MCF 10A (cell line): ENCODE data around the gene CYP26C1. TPM values are rescaled to one million over a fixed set of nuclear protein-coding genes. Genes with fewer than 3 reads are reported as not detected.

Experiments
- BruUV-seq: library from RNA; stranded (reverse); fragments of 400-500 nt; replicated peaks from 2 replicates; lab custom pipeline; 2021; lab: Mats Ljungman, UMichigan
- CTCF ChIA-PET: fragments of 300-600 bp; sonication (Branson Sonifier 250); formaldehyde crosslinking; extraction: SDS; loops from one replicate; lab custom pipeline; 2021; ENCODE audit warnings: antibody characterized with exemption, inconsistent platforms; lab: Yijun Ruan, JAX
- POLR2A ChIA-PET: fragments of 300-600, 350-650 bp; sonication (Branson Sonifier 250); formaldehyde crosslinking; extraction: SDS; loops from one replicate; lab custom pipeline; 2020; ENCODE audit warnings: antibody characterized with exemption, inconsistent platforms; lab: Yijun Ruan, JAX
- DNase-seq: peaks from one replicate; pipeline ENCODE4 v3.0.0-alpha.2; 2018; ENCODE audit not compliant: unreplicated experiment
- H3K27ac Mint-ChIP-seq: one replicate; pipeline ENCODE4 v1.8.0; 2022; ENCODE audit warnings: mild to moderate bottlenecking, low read depth, mixed read lengths; ENCODE audit not compliant: unreplicated experiment
- H3K27me3 Mint-ChIP-seq: one replicate; pipeline ENCODE4 v1.8.0; 2022; ENCODE audit warnings: mixed read lengths; ENCODE audit not compliant: insufficient read depth, unreplicated experiment
- H3K36me3 Mint-ChIP-seq: one replicate; pipeline ENCODE4 v1.8.0; 2022; ENCODE audit warnings: mild to moderate bottlenecking, moderate library complexity, mixed read lengths; ENCODE audit not compliant: insufficient read depth, unreplicated experiment
- H3K4me1 Mint-ChIP-seq: one replicate; pipeline ENCODE4 v1.8.0; 2022; ENCODE audit warnings: mixed read lengths; ENCODE audit not compliant: insufficient read depth, unreplicated experiment
- H3K4me3 Mint-ChIP-seq: one replicate; pipeline ENCODE4 v1.8.0; 2022; ENCODE audit warnings: mild to moderate bottlenecking, moderate library complexity, mixed read lengths; ENCODE audit not compliant: unreplicated experiment
- H3K9me3 Mint-ChIP-seq: one replicate; pipeline ENCODE4 v1.8.0; 2022; ENCODE audit warnings: mixed read lengths; ENCODE audit not compliant: unreplicated experiment
- CTCF ChIP-seq: fragments of 200-600 bp; IDR thresholded peaks from one replicate; pipeline ENCODE4 v1.8.0; 2022; ENCODE audit warnings: antibody characterized with exemption, mild to moderate bottlenecking; ENCODE audit not compliant: unreplicated experiment
- intact Hi-C: fragments of 100-400 bp; cut with micrococcal nuclease; formaldehyde crosslinking; loops from 2 replicates; pipeline ENCODE4 v1.14.1; 2022
- total RNA-seq: library from RNA; stranded (reverse); gene quantifications from 2 replicates; pipeline ENCODE4 v1.2.3, GENCODE V29; 2022

CYP26C1 gene
- total RNA-seq, 1 experiment from 2014 or later = 0.14 TPM

DNA sequence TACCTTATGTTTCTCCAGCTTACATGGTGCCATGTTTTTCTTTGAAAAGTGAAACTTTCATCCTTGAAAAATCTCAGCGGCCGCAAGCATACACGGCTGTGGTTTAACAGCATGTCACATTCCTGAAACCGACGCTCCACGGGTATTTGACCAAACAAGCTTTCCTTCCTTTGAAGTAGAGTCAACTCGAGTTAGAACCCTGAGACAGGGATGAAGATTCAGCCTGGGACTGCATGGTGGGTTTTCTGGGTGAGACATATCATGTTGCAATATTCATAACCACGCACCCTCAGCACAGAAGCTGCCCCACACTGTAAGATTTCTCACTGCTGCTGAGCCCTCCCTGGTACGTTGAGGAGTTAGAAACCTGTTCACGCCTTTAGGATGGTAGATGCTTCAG, 21.2 kb downstream of the CYP26C1 start:
- no peak overlapping the region for H3K27ac Mint-ChIP-seq

GRCh38 chr10:93083743-93084539, 23.3 kb downstream of the CYP26C1 start:
- Mint-ChIP-seq H3K27ac (no peak overlapping the region), H3K36me3 (no peaks in the 10 kb centered on the region), H3K4me3 (no peak overlapping the region), H3K27me3 (no peaks in the 10 kb centered on the region), H3K4me1 (peaks cover 5% of the 10 kb centered on the region), H3K9me3 (no peaks in the 10 kb centered on the region)
- DNase-seq = no peak
- ChIA-PET POLR2A (no interaction called here), CTCF (no interaction called here)
- no TSS peak for BruUV-seq
- no peak for TF ChIP-seq CTCF
- intact Hi-C loops = loop anchor here (5.0 kb wide), 1 partner anchor 428 kb away; no protein-coding TSS in a partner anchor

More for the DNA sequence above, 21.2 kb downstream of the CYP26C1 start:
- BruUV-seq = no TSS peak
- no peak for DNase-seq
- Mint-ChIP-seq H3K4me3 (no peak overlapping the region), H3K9me3 (no peaks in the 10 kb centered on the region), H3K27me3 (peaks cover 4% of the 10 kb centered on the region), H3K4me1 (peaks cover 5% of the 10 kb centered on the region), H3K36me3 (no peaks in the 10 kb centered on the region)
- ChIA-PET CTCF (interaction anchor here (0.7 to 3.9 kb wide), 10 partner anchors 12 to 430 kb away, joined by 3 to 41 read pairs (median 8); no protein-coding TSS in a partner anchor), POLR2A (no interaction called here)
- TF ChIP-seq CTCF = no peak
- intact Hi-C loops = loop anchor here (2.0 to 5.0 kb wide), 2 partner anchors 271 to 430 kb away; no protein-coding TSS in a partner anchor

GRCh38 chr10:93085272-93085859, 24.8 kb downstream of the CYP26C1 start:
- ChIA-PET CTCF (interaction anchor here (0.8 to 1.1 kb wide), 3 partner anchors 210 to 339 kb away, joined by 3 read pairs; no protein-coding TSS in a partner anchor), POLR2A (no interaction called here)
- H3K4me3 Mint-ChIP-seq = no peak overlapping the region
- H3K27me3 Mint-ChIP-seq = no peaks in the 10 kb centered on the region
- H3K36me3 Mint-ChIP-seq = no peaks in the 10 kb centered on the region
- H3K9me3 Mint-ChIP-seq = no peaks in the 10 kb centered on the region
- H3K4me1 Mint-ChIP-seq = peaks cover under 1% of the 10 kb centered on the region
- no peak overlapping the region for H3K27ac Mint-ChIP-seq
- TF ChIP-seq CTCF = no peak
- no TSS peak for BruUV-seq
- intact Hi-C loops = no loop called here
- no peak for DNase-seq

DNA sequence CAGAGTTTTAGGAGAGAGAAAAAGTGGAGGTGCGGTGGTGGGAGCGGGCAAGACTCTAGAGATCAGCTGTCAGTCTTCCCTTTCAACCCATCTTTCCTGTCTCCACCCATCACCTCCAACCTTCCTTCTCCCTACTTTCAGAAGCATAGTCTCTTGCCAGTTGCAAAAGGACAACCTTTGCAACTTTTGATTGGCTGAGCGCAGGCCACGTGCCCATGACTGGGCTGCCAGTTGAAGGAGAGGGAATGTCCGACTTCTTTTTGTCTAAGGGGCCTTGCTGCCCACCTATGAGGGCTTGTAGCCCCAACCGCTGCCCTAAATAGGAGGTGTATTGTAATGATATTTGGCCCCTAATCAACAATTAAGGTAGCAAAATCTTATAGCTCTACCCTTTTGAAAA, 25.7 kb downstream of the CYP26C1 start:
- Mint-ChIP-seq H3K27me3 (no peaks in the 10 kb centered on the region), H3K9me3 (no peaks in the 10 kb centered on the region), H3K27ac (no peak overlapping the region), H3K4me1 (no peaks in the 10 kb centered on the region), H3K36me3 (no peaks in the 10 kb centered on the region), H3K4me3 (no peak overlapping the region)
- ChIA-PET POLR2A (no interaction called here), CTCF (no interaction called here)
- no peak for DNase-seq
- intact Hi-C loops = no loop called here
- no TSS peak for BruUV-seq
- TF ChIP-seq CTCF = no peak
